ENCODE data around the gene SIRT2.
"Not testable (repeated sequence)": the region's sequence is repeated elsewhere in the genome, so short reads cannot be mapped to it uniquely, and the experiment has no call there.

Gene SIRT2

DNA sequence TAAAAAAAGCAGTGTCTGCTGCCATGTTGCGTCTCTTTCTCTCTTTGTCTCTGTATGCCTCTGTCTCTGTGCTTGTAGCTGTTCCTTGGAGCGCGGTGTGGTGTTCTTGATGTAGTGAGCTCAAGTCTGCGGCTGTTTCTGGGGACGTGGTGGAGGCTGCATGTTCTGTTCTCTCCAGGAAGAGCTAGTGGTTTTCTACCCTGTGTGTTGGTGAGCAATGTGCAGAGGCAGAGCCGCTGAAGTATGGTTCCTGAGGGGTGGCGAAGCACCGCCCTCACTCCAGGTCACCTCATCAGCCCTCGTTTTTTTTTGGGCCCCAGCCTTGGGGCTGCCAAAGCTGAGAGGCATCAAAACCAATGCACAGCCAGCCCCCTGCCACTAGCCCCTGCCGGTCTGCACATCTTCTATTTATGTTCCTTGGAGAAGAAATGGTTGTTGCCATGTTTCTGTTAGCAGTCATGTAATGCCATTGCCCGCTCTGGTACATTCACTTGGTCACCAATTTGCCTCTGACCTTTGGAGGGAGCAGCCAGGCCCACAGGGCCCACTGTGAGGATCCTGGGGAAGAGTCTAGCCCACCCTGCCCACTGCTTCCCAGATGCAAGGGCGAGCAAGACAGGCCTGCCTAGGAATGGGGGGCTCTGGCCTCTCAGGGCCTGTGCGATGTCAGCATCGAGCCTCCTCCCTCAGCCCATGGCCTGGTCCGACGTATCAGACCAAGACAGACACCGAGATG is 56.8 kb downstream of the SIRT2 start:
- no peak for DNase-seq

DNA sequence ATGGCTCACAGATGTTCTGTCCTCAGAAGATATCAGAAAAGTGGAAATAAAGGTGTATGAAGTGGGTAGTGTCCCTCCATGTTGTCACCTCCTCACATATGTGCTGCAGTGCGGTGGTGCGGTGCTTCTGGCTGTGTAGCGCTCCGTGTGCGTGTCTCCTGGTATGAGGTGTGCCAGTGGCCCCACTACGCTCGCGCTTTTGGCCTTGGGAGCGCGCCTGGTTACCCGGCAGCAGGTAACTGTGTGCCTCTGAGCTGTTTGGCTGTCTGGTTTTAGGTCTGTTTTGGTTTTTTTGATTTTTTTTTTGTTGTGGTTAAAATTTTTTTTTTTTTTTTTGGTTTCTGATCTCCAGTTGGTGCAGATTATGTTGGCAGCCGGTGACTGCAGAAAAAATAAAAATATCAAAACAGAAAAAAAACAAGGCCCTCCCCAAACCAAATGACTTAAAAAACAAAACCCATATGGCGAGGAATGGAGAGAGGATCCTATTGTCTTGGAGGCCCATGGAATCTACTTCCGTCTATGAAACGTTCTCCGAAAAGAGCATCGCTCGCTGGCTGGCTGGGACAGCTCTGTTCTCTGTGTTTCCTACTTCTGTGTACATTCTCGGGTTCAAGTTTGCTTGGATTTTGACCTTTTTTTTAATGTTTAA is 57.5 kb downstream of the SIRT2 start:
- no peak for DNase-seq

DNA sequence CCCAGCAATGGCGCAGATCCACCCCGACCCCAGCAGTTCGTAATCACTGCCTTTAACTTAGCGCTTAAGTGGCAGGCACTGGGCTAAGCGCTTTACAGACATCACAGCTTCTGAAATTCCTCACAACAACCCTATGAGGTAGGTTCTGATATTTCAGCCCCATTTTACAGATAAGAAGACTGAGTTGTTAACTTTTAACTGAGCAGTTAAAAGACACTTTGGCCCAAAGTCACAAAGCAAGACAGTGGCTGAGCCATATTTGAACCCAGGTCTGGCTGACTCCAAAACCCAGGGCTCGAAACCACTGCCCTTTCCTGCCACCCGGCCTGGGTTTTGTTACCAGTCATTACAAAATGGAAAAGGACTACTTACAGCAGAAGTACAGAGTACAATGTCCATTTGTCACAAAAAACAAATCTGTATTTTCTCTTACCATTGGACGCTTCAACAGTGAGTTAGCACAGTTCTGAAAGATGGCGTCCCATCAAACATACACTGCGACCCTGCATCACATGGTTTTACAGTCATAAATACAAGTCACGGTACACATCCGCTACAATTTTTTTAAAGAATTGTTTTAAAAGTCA is 58.1 kb downstream of the SIRT2 start:
- no peak for DNase-seq

DNA sequence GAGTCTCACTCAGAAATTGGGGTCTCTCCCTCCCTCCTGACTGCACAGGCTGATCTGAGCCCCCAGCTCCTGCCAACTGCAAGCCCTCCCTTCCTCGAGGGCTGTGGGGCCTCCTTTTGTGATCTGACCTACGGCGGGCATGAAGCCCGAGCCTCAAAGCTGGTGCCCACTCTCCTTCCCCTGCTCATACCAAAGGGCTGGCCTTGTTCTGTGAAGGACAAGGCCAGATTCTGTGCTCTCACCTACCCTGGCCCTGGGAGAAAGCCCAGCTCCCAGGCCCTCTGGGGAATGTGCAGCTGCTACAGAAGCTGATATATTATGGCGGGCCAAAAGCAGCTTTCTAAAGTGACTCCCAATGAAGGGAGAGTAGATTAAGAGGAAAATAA is 58.8 kb downstream of the SIRT2 start:
- DNase-seq, result no peak

DNA sequence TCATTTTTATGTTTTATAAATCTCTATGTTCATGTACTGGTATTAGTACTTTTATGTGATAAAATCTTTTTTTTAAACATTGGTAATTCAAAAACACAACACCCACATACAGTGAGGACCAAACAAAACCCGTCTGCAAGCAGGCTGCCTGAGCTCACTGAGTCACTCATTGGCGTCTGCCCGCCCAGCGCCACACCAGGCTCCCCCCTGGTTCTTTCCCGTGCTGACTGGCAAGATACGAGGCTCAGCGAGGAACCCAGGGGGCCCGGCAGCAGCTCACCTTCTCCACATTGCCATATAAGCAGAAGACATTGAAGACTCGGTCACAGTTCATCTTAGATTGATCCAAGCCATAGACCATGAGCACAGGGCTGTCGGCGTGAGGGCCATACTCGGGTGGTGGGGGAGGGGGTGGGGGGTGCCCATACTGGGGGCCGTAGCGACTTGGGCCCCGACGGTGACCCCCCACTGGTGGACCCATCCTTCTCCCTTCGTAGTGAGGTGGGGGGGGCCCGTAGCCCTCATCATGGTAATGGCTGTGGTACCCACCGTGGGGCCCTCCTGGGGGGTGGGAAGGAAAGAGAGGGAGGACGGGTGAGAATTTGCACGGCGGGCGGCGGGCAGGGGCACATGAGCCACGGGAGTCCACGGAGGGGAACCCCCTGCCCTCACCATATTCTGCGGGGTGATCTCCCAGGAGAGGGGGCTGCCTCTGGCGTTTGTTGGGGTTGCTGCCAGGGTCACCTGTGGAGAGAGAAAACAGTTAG is 59.4 kb downstream of the SIRT2 start:
- no peak for DNase-seq

DNA sequence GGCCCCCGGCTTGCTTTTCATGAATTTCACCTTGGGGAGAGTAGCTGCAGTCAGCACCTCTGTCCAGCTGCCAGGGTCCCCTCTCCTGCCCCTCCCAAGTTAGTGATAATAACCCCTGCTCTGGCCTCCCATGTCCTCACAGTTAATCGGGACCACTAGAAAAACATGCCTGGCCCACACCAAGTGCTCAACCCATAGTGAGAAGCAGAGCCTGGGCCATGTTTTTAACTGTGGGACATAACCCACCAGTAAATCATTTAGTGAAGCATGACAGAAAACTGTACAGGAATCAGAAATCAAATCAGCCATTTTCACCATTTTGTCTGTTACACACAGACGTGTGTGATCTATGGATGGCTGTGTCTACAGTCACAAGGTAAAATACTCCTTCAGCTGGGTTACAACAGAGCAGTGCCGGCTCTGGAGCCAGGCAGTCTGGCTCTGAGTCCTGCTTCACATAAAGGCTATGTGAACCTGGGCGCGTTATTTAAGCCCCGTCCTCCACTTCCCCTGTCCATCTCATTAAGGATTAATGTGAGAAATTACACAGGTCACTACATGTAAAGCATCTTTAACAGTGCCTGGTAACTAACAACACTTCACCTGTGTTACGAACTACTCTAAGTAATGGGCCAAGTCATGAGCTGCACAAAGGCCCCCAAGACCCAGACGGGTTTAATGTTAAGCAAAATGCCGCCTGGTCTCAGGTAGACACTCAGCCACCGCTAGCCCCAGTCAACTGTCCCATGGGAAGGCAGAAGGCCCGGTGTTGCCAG is 60.2 kb downstream of the SIRT2 start:
- no peak for DNase-seq

DNA sequence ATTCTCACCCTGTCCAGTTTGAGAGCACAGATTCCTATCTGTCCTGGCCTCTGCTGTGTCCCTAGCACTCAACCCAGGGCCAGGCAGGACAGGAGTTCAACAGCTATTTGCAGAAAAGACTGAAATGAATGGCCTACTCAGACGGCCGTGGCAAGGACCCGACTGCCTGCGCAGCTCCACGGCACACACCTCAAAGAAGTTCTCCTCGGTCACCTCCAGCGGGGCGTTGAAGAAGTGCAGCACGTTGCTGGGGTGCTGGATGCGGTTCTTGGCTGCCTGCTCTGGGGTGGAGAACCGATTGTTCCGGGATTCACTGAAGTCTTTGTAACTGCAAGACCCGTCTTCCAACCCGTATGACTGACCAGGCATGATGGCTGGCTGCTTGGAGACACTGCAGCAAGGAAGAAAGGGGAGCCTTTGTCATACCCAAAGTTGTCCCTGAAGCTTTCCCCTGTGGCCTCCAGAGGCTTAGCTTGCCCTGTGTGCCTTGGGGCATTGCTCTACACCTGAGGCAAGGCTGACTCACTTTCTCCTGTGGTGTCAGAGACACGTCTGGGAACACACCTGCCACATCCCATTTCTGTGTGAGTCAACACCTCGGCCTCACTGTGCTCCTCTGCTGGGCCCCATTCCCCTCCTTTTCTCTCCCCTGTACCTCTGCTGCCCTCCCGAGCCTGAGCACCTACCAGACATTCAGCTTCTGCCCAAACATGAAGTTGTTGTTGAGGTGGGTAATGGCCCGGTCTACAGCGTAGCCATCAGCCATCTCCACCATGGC is 61.0 kb downstream of the SIRT2 start:
- DNase-seq, result no peak

DNA sequence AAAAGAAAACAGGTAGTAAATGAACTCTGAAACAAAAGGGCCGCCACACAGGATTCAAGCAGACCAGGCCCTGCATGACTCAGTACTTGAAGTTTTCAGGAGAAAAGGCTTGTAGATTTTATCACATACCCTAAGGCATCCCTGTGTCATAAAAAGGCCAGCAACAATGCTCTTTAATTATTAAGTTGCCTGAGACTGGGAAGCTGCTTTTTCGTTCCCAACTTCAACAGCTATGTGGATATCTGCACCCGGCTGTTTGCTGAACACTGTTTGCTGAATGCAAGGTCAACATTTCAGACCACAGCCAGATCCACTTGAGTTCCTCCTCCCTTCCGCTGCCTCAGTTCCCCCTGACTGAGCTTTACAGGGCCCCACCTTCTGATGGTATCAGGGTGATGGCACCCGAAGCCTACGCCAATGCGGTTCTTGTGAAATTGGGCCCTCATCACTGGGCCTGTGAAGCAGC is 61.7 kb downstream of the SIRT2 start:
- no peak for DNase-seq

DNA sequence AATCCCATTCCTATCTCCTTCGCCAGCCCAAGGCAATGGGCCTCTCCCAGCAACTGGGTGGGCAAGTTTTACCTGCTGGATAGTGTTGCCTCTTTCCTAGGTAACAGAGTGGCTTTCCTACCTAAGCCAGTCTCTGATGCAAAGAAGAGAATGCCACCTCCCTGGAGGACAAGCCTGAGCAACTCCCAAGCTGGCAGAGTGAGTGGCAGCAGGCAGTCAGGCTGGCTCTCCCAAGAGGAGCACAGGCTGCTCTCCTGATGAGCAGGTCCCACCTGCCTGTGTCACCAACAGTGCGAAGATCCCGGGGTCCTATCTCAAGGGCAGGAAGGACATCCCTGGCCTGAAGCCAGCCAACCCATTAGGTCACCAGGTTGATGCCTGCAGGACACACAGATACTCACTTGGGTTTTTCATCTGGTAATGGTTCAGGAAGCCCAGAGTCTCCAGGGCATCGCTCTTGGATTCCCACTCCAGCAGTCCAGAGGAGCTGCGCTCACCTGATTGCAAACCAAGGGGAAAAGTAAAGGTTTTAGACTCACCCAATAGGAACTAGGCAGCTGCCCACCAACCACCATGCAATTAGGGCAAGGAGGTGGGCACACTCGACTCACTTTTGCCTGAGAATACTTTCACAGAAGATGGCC is 62.3 kb downstream of the SIRT2 start:
- no peak for DNase-seq

DNA sequence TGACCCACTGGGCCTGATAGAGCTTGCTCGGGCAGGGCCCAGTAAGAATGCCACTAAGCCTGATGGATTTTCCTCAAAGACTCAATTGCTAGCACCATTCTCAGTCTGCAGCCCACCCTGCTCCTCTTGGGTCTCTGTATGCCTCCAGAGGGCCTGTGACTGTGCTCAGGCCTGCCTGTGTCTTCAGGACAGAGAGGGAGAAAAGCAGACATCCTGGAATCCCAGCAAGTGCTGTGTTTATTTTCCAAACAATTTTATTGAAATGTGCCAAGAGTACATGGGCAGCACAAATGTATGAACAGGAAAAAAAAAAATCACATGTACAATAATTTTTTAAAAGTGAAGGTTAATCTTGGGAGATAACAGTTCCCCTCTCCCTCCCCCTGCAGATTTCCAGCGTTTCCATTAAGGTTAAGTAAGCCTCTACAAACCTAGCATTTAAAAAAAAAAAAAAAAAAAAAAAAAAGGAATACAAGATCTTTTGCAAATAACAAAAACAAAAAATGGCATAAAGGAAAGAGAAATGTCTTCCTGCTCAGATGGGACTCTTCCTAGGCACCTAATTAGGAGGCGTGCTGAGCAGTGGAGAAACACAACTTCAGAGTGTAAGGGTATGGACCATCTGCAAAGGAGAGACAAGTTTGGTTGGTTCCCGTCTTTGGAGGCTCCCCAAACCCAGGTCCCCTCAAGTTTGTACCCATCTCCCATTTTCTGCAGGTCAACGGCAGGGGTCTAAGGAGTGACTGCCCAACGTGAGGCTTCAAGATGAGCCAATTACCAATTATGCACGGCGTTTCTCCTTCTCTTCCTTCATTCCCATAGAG is 63.0 kb downstream of the SIRT2 start:
- DNase-seq, result no peak

DNA sequence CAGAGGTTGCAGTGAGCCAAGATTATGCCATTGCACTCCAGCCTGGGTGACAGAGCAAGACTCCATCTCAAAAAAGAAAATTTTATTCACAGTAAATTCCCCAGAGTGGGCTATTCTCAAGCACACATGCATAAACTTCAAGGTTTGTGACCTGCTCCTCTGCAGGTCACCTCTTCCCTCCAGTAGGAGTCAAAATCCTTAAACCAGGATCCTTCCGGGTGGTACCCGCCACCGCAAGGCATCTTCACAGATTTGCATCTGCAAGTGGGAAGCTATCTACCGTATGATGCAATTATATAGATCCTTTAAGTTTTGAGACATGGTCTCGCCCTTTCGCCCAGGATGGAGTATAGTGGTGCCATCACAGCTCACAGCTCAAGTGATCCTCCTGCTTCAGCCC is 64.8 kb downstream of the SIRT2 start:
- DNase-seq, result no peak

DNA sequence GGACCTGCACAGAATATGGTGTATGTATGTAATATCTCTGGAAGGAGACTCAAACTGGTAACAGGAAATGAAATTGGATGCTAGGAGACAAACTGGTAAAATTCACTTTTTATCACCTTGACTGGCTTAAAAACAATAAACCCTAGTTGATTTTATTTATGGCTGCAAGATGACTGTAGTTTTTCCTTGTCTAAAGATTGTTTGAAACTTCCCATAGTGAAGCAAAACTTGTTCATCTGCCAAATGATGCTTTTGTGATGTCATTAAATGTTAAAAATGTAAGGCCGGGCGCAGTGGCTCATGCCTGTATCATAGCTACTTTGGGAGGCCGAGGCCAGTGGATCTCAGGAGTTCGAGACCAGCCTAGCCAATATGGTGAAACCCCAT is 65.3 kb downstream of the SIRT2 start:
- DNase-seq, result no peak

DNA sequence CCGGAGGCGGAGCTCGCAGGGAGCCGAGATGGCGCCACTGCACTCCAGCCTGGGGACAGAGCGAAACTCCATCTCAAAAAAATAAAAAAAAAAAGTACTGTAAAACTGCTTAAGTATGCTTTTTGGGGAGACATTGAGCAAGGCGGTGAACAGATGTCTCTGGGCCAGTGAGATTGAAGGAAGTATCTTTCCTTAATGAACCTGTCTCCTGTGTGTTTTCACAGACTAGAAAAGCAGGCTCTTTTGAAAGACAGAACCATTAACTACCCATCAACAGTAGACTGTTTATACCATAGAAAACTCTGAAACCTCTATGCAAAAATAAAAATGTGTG is 66.4 kb downstream of the SIRT2 start:
- DNase-seq, result no peak

DNA sequence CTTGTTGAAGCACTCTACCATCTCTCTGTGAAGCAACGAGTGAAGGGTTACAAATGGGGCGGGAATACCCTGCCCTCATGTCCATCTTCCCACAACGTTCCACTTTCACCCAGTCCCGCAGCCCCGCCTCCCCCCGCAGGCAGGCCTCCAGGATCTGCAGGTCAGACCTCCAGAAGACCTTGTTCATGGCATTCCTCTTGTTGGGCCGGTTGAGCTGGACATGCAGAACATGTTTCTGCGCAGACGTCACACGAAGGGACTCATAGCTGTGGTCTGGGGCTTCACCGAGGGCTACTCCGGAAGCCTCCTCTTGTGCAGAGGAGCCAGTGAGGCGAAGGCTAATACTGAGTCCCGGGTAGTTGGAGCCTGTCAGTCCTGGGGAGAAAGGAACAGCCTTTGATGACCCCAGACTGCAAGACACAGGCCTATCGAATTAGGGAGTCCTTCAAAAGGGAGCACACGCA is 68.2 kb downstream of the SIRT2 start:
- DNase-seq, result no peak

DNA sequence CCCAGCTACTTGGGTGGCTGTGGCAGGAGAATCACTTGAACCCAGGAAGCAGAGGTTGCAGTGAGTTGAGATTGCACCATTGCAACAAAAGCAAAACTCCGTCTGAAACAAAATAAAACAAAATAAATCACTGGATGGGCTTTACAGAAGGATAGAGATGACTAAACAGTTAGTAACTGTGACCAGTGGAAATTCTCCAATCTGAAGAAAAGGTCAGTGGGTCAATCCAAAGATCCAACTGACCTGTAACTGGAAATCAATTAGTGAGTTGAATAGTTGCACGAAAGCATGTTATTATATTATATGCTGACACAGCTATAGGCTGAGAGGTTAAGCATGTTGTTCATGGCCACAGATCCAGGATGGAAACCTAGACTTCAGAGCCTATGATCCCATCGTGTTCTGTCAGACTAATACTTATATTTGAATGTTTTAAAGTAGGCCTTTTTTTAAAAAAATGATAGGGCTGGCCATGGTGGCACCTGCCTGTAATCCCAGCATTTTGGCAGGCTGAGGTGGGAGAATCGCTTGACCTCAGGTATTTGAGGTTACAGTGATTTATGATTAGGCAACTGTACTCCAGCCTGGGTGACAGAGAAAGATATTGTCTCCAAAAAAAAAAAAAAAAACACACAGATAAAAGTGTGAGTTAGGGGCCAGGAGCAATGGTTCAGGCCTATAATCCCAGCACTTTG is 69.2 kb downstream of the SIRT2 start:
- no peak for DNase-seq

DNA sequence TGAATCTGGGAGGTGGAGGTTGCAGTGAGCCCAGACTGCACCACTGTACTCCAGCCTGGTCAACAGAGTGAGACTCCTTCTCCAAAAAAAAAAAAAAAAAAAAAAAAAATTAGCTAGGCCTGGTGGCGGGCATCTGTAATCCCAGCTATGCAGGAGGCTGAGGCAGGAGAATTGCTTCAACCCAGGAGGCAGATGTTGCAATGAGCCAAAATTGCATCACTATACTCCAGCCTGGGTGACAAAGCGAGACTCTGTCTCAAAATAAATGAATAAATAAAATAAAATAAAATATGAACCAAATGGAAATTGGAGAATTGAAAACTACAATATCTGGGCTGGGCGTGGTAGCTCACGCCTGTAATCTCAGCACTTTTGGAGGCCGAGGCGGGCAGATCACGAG is 70.2 kb downstream of the SIRT2 start:
- DNase-seq, result not testable (repeated sequence)
